HEK293T (cell line): ENCODE results near the gene SMARCC1.

ENCODE experiments used
- ARNT ChIP-seq: fragments of 450-650 bp; IDR thresholded peaks from 2 replicates; pipeline ENCODE4 v1.6.1; 2017; ENCODE audit warnings: mild to moderate bottlenecking
- CTBP1 ChIP-seq: fragments of 450-650 bp; IDR thresholded peaks from 2 replicates; pipeline ENCODE4 v1.6.1; 2016; ENCODE audit warnings: borderline replicate concordance
- FOXA1 ChIP-seq: fragments of 450-650 bp; IDR thresholded peaks from 2 replicates; pipeline ENCODE4 v1.6.1; 2016; ENCODE audit warnings: mild to moderate bottlenecking
- HDGF ChIP-seq: fragments of 450-650 bp; IDR thresholded peaks from 2 replicates; pipeline ENCODE4 v1.6.1; 2017; ENCODE audit warnings: antibody characterized with exemption, borderline replicate concordance
- NFRKB ChIP-seq: fragments of 450-650 bp; IDR thresholded peaks from 2 replicates; pipeline ENCODE4 v1.6.1; 2016; ENCODE audit warnings: mild to moderate bottlenecking, moderate library complexity
- SP1 ChIP-seq: fragments of 450-650 bp; IDR thresholded peaks from 2 replicates; pipeline ENCODE4 v1.6.1; 2017
- SUZ12 ChIP-seq: fragments of 450-650 bp; IDR thresholded peaks from 2 replicates; pipeline ENCODE4 v1.6.1; 2016; ENCODE audit warnings: mild to moderate bottlenecking
- TF ChIP-seq, protein P1 (sequence below): fragments of 450-650 bp; IDR thresholded peaks from 2 replicates; pipeline ENCODE4 v1.6.1; 2016

DNA sequence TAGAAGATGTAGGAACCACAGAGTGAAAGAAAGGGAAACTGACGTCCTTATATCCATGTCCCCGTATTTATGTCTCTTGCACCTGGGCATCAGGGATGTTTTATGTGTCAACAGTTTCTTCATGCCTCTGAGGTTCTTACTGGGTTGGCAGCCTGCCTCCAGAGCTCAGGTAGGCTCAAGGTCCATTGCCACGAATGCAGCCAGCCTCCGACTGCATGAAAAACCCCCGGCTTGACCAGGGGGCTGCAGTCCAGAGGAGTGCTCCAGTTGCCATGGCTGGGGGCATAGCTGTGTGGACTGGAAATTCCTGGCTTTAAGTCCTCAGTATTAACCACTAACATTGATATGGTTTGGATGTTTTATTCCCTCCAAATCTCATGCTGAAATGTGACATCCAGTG is 200.3 kb downstream of the SMARCC1 start:
- no peak for TF ChIP-seq ARNT
- TF ChIP-seq SP1 = no peak
- TF ChIP-seq HDGF = no peak
- no peak for TF ChIP-seq SUZ12
- TF ChIP-seq, protein P1, sequence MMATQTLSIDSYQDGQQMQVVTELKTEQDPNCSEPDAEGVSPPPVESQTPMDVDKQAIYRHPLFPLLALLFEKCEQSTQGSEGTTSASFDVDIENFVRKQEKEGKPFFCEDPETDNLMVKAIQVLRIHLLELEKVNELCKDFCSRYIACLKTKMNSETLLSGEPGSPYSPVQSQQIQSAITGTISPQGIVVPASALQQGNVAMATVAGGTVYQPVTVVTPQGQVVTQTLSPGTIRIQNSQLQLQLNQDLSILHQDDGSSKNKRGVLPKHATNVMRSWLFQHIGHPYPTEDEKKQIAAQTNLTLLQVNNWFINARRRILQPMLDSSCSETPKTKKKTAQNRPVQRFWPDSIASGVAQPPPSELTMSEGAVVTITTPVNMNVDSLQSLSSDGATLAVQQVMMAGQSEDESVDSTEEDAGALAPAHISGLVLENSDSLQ = no peak
- TF ChIP-seq CTBP1 = no peak
- no peak for TF ChIP-seq FOXA1
- no peak for TF ChIP-seq NFRKB
